GM18907 (cell line): ENCODE measurements around the gene PIANP.
"Not testable (repeated sequence)": the region's sequence is repeated elsewhere in the genome, so short reads cannot be mapped to it uniquely, and the experiment has no call there.

Source experiments
- ATAC-seq: cut with Tn5 transposase; IDR thresholded peaks from one replicate; pipeline ENCODE4 v1.9.1; 2021; ENCODE audit warnings: mild to moderate bottlenecking, moderate library complexity; ENCODE audit not compliant: unreplicated experiment

The PIANP gene, protein sequence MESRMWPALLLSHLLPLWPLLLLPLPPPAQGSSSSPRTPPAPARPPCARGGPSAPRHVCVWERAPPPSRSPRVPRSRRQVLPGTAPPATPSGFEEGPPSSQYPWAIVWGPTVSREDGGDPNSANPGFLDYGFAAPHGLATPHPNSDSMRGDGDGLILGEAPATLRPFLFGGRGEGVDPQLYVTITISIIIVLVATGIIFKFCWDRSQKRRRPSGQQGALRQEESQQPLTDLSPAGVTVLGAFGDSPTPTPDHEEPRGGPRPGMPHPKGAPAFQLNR

GRCh38 chr12:6700646-6701051 lies at the start of gene PIANP:
PIANP (minus strand) TSS chr12:6700815; CDS start chr12:6698061, 2,754 bp downstream.
- ATAC-seq, result no peak

GRCh38 chr12:6748761-6749160 lies 48.1 kb upstream of the PIANP start:
- ATAC-seq, result no peak

- ATAC-seq, result no peak
These were observed 46.6 kb upstream of the PIANP start for GRCh38 chr12:6747216-6747615.

DNA sequence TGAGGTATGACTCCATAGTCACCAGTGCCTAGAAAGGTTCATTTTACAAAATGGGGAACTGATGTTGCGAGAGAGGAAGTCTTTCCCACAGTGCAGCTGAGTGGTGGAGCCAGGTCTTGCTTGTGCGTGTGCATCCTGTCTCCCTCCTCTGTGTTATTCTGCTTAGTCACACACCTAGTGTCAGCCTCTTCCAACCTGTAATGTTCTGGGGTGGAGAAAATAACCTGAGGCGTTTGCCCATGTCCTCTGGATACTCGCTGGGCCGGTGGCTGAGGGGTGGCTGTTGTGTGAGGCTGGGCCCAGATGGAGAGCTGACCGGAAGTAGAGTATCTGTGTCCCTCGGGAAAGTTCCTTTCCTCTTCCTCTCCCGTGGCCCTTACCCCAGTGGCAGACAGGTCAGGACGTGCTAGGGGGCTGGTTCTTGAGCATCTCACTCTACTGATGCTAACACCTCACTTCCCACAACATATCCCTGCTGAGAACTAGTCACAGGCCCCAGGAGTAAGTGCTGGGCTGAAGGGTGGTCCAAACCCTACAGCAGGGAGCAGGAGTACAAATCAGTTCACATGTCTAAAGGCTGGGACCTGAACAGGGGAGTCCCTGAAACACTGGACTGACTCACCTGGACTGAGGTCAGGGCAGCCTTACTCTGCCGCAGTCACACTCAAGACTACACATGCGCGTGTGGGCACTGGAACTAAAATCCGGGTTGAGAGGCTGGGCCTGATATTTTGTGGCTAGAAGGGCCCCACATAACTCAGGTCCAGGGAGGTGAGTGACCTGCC lies 45.3 kb upstream of the PIANP start:
- no peak for ATAC-seq

DNA sequence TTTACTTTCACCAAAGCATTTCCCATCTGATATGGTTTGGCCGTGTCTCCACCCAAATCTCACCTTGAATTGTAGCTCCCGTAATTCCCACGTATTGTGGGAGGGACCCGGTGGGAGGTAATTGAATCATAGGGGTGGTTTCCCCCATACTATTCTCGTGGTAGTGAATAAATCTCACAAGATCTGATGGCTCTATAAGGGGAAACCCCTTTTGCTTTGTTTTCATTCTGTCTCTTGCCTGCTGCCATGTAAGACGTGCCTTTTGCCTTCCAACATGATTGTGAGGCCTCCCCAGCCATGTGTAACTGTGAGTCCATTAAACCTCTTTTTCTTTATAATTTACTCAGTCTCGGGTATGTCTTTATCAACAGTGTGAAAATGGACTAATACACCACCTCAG lies 42.7 kb upstream of the PIANP start:
- not testable (repeated sequence) for ATAC-seq

- no peak for ATAC-seq
These were observed 42.2 kb upstream of the PIANP start for GRCh38 chr12:6742834-6743233.

GRCh38 chr12:6742080-6742479 lies 41.5 kb upstream of the PIANP start:
- ATAC-seq, result not testable (repeated sequence)

GRCh38 chr12:6736754-6737153 lies 36.1 kb upstream of the PIANP start:
- no peak for ATAC-seq

DNA sequence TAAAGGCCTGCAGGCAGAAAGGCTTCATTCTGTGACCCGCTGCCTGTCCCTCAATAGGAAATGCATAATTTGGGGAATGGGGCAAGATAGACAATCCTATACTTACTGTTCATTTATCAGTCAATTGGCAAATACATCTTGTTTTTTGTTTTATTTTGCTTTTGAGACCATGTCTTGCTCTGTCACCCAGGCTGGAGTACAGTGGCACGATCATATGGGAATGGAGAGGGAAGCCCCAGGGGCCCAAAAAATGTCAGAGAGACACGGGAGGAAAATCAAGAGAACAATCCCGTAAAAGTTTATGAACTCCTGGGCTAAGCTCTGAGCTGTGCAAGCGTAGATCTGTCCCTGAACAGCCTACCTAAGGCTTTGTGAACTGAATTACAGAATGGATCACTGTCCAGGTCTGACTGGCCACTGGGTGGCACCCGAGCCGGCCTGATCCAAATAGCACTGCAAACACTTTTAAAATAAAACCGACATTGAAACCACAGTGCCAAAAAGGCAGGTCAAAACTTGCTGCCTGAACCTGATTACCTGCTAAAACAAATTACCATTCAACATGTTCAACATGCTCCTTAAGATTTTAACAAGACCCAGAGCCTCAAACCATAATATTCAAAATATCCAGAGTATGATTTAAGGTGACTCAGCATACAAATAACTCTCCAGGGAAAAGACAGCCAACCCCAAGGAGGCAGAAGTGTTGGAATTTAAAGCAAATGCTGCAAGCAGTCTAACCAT lies 35.0 kb upstream of the PIANP start:
- ATAC-seq, result no peak

GRCh38 chr12:6734506-6735387 lies 34.1 kb upstream of the PIANP start:
- no peak for ATAC-seq

DNA sequence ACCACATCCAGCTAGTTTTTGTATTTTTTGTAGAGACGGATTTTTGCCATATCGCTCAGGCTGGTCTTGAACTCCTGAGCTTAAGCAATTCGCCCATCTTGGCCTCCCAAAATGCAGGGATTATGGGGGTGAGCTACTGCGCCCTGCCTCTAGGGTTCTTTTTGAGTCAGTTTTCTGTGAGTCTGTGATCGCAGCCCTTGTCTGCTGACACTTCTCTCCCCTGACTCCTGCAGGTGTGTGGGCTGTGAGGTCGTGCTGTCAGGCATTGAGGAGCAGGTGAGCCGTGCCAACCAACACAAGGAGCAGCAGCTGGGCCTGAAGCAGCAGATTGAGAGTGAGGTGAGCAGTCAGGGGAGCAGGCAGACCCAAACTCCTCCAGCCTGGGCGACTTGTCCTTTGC lies 29.6 kb upstream of the PIANP start:
- no peak for ATAC-seq

DNA sequence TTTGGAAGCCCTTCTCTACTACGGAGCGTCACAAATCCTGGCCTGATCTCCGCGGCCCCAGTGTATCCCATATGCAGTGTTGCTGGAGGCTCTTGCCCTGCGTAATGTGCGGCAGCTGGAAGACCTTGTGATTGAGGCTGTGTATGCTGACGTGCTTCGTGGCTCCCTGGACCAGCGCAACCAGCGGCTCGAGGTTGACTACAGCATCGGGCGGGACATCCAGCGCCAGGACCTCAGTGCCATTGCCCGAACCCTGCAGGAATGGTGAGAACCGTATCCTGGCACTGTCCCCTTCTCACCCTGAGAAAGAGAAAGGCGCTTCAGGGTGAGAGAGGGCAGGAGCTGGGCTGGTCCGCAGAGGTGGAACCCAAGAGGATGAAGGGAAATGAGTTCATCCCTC lies 28.6 kb upstream of the PIANP start:
- ATAC-seq, result no peak

- no peak for ATAC-seq
These were observed 24.7 kb upstream of the PIANP start for GRCh38 chr12:6725350-6725749.

GRCh38 chr12:6724409-6724797 lies 23.8 kb upstream of the PIANP start:
- ATAC-seq, result peak; percentile 32

GRCh38 chr12:6723607-6724408 lies 23.2 kb upstream of the PIANP start, which contains the start of gene COPS7A:
COPS7A (plus strand) TSS chr12:6724046; CDS start chr12:6724657, 611 bp downstream.
- ATAC-seq, result peak; percentile 91

- ATAC-seq, result no peak
These were observed 22.2 kb upstream of the PIANP start for GRCh38 chr12:6722863-6723262.

DNA sequence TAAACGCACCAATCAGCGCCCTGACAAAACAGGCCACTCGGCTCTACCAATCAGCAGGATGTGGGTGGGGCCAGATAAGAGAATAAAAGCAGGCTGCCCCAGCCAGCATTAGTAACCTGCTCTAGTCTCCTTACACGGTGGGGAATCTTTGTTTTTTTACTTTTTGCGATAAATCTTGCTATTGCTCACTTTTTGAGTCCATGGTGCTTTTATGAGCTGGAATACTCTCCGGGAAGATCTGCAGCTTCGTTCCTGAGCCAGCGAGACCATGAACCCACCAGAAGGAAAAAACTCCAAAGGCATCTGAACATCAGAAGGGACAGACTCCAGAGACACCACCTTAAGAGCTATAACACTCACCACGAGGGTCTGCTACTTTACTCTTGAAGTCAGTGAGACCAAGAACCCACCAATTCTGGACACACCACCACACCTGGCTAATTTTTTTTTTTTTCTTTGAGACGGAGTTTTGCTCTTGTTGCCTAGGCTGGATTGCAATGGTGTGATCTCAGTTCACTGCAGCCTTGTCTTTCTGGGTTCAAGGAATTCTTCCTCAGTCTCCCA lies 16.3 kb upstream of the PIANP start:
- ATAC-seq, result no peak

GRCh38 chr12:6716031-6716873 lies 15.6 kb upstream of the PIANP start:
- not testable (repeated sequence) for ATAC-seq
